ENCODE measurements around the gene HRH2.
A peak's percentile ranks its signal among the peaks of the same experiment; 100 is the strongest.
"Not testable (repeated sequence)": the region's sequence is repeated elsewhere in the genome, so short reads cannot be mapped to it uniquely, and the experiment has no call there.

Gene HRH2, protein sequence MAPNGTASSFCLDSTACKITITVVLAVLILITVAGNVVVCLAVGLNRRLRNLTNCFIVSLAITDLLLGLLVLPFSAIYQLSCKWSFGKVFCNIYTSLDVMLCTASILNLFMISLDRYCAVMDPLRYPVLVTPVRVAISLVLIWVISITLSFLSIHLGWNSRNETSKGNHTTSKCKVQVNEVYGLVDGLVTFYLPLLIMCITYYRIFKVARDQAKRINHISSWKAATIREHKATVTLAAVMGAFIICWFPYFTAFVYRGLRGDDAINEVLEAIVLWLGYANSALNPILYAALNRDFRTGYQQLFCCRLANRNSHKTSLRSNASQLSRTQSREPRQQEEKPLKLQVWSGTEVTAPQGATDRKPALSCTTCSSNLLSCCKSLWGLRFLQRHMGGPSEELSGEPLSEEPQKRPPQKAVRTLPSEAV

DNA sequence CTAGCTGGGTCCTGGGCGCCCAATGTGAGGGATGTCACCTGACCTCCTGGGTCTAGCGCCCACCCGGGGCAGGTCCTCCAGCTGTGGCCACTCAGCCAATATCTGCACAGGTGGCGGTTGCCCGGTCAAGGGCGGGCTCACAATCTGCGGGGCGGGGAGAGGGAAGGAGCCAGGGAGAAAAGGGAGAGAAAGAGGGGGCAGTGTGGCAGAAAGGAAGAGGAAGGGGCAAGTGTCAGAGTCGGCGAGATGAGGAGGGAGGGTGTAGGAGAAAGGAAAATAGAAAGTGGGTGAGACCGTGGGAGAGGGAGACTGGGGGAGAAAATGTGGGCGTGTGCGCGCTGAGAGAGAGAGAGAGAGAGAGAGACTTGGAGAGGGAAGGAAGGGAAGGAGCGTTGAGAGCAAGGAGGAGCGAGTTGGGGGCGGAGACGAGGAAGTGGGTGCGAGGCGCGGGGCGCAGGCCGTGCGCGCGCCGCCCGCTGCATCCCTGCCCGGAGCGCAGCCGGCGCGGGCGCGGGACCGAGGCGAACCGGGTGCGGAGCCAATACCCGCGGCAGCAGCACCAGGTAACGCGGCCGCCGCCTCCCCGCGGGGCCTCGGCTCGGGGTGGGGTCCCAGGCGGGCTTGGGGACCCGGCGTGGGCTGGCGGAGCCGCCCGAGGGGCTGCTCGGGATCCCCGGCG lies at the start of gene HRH2:
TSS of gene HRH2 (plus strand) at position 479 of the 679 bp plus-strand sequence. CDS start 25,163 bp downstream, outside the sequence.
- peak; percentile 55 for DNase-seq

DNA sequence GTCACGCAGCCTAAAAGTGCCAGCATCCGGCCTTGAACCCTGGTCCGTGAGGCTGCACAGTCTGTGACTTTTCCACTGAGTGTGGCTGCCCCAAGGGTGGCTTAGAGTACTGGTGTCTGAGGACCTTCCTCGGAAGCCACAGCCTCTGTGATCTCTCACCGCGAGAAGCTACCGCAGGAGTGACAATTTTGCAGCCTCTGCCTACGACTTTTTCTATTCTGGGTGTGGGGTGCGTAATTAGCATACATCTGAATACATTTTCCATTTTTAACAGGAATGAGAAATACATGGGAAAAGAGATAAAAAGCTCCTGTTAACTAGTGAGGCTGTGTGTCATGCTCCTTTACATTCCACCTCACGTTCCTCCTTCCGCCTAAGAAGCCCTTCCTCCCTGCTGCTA lies 48.3 kb upstream of the HRH2 start:
- DNase-seq: no peak

DNA sequence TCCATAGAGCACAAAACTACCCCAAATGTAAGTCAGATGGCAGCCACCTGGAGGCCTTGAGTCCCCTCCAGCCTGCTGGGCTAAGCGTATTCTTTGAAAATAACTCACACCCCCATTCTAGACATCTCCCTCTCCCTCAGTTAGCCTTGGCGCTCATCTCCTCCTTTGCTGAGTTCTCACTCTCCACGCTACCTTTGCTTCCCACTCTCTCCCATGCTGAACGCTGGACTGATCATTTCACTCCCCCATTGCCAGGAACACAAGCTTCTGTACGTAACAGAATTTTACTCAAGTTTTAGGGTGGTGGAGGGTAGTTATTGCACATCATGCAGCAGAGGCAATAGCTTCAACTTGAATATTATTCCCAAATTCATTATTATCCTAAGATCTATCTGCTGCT lies 47.5 kb upstream of the HRH2 start:
- DNase-seq: no peak

DNA sequence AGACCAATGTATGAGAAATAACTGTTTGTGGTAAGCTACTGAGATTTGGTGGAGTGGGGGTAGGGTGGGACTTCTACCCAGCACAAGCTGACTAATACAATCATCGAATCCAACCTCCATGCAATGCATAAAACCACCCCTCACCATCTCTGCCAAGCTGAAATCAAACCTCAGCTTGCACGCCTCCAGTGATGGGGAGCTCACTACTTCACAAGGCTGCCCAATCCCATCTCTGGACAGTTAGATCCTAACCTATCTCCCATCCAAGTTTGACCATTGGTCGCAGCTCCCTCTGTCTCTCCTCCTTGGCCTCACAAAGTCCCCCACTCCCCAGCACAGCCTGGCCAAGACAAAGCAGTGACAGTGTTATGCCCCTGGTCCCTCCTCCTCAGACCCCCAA lies 47.0 kb upstream of the HRH2 start:
- DNase-seq: no peak

DNA sequence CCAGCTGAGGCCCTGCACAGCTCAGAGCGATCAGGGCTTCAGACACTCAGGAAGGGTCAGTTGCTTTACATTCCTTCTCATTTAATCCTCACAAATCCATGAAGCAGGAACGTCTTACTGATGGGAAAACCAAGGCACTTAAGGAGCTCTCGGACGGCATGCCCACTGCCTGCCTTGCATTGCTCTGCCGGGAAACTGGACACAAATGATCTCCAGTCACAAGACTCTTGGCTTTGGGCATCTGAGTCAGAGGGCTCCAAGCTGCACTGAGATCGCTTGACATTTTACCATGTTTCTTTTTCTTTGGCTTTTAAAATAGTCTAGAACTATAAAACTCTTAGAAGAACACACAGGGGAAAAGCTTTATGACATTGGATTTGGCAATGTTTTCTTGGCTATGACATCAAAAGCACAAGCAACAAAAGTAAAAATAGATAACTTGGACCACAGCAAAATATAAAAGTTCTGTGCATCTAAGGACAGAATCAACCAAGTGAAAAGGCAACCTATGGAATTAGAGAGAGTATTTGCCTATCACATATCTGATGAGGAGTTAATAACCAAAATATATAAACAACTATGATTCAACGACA lies 43.6 kb upstream of the HRH2 start:
- DNase-seq: no peak

DNA sequence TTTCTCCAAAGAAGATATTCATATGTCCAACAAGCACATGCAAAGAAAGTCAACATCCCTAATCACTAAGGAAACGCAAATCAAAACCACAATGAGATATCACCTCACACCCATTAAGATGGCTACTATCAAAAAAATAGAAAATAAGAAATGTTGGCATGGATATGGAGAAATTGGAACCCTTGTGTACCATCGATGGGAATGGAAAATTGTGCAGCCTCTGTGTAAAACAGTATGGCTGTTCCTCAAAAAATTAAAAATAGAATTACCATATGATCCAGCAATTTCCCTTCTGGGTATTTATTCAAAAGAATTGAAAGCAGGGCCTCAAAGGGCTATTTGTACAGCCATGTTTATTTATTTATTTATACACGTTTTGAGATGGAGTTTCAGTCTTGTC lies 43.0 kb upstream of the HRH2 start:
- DNase-seq: no peak

DNA sequence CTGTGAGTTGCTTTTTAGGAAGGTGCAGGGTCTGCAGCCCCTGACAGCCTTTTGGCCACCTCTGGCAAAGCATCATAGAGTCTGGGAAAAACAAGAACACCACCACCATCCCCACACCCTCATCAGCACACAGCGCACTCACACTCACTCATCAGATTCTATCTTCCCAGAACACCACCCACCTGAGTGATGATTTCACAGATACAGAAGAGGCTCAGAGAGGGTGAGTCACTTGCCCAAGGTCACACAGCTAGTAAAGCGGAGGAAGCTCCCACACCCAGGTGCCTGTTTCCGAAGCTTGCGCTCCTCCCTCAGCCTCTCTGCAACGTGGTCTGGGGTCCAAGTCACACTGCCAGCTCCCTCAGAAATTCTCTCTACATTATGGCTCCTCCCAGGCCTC lies 41.8 kb upstream of the HRH2 start:
- DNase-seq: no peak

DNA sequence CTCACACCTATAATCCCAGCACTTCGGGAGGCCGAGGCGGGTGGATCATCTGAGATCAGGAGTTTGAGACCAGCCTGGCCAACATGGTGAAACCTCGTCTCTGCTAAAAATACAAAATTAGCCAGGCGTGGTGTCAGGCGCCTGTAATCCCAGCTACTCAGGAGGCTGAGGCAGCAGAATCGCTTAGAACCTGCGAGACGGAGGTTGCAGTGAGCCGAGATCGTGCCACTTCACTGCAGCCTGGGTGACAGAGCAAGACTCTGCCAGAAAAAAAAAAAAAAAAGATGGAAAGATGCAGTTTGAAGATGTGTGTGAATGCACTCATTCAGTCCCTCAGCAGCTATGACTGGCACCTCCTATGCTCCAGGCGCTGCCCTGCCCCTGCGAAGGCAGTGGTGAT lies 41.3 kb upstream of the HRH2 start:
- DNase-seq: not testable (repeated sequence)

DNA sequence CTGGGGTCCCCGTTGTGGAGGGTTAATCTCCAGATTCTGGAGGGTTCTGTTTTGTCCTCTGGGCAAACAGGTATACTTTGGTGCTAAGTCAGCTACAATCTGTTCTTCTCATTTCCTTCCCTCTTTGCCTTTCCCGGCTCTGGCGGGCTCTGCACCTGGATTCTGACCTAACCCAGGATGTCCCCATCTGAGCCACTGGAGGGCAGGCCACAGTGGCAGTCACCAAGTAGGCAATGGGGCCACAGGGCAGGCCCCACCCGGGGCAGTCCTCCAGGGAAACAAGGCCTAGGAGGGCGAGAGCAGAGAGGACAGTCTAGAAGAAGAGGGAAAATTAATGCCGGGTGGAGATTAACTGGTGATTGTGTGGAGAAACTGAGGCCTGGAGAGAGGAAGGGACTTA lies 40.4 kb upstream of the HRH2 start:
- DNase-seq: no peak

DNA sequence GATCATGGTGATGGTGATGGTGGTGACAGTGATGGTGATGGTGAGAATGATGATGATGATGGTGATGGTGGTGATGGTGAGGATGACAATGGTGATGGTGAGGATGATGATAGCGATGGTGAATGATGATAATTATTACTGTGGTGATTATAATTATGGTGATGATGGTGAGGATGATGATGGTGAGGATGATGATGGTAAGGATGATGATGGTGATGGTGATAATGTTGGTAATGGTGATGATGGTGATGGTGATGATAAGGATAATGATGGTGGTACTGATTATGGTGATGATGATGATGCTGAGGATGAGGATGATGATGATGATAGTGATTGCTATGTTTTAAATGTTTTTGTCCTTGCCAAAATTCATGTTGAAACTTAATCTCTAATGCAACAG lies 37.3 kb upstream of the HRH2 start:
- DNase-seq: no peak

DNA sequence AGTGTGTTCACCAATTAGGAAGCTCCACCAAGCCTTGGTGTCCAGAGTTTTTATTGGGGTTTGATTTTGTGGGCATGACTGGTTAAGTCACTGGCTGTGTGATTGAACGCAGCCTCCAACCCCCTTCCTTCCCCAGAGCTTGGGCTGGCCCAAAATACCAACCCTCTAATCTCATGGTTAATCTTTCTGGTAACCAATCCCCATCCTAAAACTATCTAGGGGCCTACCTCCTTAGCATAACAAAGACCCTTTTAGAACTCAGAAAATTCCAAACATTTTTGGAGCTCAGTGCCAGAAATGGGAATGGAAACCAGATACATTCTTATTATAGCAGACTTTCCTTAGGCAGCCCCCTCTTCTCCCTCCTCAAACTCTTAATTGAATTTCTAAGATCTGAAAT lies 35.9 kb upstream of the HRH2 start:
- DNase-seq: no peak

DNA sequence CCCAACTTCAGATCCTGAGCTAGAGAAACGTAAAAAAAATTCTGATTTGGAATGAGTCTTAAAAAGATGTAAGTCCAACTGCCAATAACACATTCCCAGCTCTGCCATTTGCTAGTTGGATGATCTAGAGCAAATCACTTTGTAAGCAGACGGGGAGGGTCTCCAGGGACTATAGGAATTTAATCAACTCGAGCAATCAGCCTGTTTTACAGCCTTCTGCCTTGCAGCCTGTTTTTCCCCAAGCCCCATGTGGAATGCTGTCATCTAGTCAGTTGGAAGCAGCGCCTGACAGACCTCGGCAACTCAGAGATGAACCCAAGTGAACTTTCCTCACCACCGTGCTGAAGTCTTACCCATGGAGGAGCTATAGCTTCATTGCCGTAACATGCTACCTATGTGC lies 34.8 kb upstream of the HRH2 start:
- no peak for DNase-seq

DNA sequence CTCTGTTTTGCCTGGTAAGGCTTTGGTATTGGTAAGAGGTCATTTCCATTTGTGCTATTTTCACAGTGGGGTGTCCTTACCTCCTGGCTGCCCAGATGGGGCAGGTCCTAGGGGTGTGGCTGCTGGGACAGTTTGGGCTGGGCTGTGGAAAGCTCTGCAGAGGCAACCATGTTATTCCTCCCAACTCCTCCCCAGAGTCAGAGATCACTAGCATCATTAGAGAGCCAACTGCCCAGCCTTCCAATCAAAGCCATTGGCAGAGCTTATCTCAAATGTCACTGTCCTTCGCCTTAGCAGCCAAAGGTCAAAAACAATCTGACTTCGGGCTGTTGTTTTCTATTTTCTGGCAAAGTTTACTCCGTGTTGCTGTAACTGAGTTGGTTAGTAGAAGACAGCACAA lies 33.6 kb upstream of the HRH2 start:
- DNase-seq: no peak

DNA sequence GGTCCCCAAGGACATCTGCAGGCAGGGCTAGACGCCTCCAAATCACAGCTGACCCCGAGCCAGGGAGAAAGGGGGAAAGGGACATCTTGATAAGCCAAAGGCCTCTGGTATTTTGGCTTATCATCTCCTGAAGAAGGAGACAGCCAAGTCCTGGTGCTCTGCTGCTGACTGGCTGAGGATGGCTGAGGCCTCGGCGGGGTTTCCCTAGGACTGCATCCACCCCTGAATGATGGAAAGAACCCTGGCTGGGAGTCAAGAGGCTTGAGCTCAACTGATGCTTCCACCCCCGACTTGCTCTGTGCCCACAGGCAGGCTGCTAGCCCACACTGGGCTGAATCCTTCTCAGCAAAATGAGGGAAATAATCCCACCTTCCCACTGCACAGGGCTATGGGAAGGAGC lies 30.9 kb upstream of the HRH2 start:
- DNase-seq: no peak

DNA sequence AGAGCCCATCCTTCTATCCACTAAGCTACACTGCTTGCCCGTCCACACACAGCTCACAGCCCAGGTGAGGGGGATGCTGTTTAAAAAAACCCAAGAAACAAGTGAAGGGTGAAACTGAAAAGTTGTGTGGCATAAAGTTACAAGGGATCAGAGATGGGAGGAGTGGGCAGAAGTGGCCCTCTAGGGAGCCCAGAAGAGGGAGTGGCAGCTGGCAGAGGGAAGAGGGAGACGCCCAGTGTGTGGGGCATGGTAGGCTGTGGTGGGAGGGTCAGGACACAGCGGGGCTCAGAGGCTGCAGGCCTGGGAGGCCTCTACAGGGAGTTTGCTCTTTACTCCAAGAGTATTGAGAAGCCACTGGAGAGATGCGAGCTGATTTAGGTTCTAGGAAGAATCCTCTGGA lies 30.1 kb upstream of the HRH2 start:
- DNase-seq: no peak

DNA sequence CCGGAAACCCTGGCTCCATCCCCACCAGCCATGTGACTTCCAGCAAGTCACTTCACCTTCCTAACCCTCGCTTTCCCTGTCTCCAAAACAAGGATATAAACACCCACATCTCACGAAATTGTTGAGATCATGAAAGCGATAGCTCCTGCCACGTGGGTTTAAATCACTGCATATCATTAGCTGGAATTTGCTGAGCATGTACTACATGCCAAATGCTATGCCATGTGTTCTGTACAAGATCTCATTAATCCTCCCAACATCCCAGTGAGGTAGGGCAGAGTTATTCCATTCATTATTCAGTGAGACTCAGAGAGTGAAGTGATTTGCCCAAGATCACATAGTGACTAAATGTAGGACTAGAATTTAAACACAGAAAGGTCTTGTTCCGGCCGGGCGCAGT lies 29.2 kb upstream of the HRH2 start:
- DNase-seq: no peak

DNA sequence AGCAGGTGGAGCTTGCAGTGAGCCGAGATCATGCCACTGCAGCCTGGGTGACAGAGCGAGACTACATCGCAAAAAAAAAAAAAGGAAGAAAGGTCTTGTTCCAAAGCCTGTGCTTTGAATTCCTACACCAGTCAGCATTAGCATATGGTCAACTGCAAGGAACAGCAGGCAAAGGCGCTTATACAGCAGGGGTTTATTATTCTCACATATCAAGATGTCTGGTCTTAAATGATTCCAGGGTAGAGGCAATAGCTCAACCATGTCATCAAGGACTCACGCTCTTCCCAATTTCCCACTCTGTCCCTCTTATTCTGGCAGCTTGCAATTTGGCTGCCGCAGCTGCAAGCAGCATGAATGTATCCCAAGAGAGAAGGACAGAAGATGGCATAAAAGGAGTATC lies 28.6 kb upstream of the HRH2 start:
- DNase-seq: no peak

DNA sequence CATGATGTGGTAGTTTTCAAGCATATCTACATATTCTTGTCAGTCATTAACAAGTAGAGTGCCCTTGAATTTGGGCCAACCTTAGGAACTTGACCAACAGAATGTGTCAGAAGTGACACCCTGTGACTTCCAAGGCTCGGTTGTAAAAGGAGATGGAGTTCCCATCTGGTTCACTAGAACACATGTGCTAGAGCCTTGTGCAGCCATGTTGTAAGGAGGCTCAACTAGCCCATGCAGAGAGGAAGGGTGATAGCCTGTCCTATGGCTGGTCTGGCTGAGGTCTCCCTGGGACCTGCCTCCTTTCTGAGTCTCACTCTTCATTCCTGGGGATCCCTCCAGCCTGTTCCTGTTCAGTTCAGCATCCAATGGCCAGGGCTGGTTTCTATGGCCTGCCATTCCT lies 28.1 kb upstream of the HRH2 start:
- no peak for DNase-seq

DNA sequence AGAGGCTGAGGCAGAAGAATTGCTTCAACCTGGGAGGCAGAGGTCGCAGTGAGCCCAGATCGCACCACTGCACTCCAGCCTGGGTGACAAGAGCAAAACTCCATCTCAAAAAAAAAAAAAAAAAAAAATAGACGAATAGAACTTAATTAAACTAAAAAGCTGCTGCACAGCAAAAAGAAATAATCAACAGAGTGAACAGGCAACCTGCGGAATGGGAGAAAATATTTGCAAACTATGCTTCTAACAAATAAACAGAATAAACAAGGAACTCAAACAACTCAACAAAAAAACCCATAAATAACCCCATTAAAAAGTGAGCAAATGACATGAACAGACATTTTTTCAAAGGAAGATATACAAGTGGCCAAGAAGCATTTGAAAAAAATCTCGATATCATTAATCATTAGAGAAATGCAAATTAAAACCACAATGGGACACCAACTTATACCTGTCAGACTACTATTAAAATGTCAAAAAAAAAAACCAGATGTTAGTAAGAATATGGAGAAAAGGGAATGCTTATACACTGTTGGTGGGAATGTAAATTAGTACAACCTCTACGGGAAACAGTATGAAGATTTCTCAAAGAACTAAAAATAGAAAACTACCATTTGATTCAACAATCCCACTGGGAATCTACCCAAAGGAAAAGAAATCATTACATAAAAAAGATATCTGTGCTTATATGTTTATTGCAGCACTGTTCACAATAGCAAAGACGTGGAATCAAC lies 21.9 kb upstream of the HRH2 start:
- DNase-seq: no peak

DNA sequence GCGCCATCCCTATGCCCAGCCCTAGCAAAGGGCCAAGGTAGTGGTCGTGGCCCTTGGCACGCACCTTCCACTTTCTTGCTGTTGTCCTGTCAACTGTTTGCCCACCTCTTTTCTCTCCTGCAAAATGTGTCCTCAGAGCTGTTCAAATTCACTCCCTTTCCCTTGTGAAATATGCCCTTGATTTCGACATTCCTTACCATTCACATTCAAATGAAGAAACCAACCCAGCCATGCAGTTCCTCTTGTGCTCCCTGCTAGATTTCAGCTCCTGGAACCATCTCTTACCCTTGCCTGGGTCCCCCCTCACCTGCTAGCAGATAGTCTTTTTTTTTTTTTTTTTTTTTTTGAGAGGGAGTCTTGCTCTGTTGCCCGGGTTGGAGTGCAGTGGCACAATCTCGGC lies 19.6 kb upstream of the HRH2 start:
- DNase-seq: no peak

DNA sequence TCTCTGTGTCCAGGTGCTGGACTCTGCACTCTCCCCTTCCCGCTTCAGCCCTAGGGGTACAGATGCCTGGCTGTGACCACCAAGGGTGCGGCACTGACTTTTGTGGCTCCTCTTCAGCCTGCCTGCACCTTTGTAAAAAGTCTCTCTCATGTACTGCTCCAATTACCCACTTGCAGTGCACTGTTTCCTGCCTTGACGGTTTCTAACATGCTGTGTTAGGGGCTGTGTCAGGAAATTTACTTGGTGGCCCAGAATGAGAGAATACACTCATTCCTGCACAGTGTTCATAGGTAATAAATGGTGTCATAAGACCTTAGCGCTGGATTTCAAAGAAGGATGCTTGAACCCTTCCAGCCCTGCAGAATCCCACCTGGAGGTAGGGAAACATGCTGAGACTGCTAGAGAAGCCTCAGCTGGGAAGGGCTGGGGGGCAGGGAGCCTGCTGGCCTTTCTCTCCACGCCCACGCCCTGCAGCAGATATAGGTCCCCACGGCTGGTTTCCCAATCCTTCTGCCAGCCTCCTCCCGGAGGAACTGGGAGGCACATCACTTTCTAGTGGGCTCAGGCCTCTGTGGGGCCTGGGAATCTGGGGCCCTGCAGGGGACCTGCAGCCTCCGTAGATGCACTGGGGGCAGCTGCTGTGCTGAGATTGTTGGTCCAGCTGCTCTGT lies 17.6 kb upstream of the HRH2 start:
- no peak for DNase-seq

DNA sequence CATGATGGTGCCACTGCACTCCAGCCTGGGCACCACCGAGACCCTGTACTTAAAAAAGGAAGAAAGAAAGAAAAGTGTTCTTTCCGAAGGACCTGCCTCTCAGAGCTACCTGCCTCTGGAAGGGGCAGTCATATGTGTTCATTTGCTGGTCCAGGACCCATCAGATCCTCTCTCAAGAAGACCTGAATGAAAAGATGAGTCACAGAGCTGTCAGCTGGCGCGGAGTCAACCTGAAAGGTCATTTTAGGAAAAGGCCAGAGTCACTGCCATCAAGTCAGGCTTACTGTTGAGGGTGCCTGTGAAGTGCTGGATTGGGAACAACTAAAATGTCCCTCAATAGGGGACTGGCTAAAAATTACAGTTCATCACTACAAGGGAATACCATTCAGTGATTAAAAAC lies 14.9 kb upstream of the HRH2 start:
- no peak for DNase-seq

DNA sequence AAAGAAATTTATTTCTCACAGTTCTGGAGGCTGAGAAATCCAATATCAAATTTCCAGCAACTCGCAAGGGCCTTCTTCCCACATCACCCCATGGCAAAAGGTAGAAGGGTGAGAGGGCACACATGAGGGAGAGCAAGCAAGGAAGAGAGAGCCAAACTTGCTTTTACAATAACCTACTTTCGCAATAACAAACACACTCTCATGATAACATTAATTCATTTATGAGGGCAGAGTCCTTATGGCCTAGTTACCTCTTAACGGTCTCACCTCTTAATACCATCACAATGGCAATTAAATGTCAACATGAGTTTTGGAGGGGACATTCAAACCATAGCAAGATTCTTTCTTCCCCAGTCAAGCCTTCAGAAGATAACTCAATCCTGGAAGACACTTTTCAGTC lies 11.6 kb upstream of the HRH2 start:
- no peak for DNase-seq

Data from activated T-cell treated with anti-CD3 and anti-CD28 coated beads, Interleukin-2, amount 50 U/mL, for 1 hour (primary cell).